LNCAP (cell line): Measurements from ENCODE around the gene FAM174B.

Experiments
- TF ChIP-seq, protein P1 (sequence below): fragments of 450-650 bp; IDR thresholded peaks from 2 replicates; pipeline ENCODE4 v1.5.1; 2017; ENCODE audit warnings: mild to moderate bottlenecking

FAM174B gene

DNA sequence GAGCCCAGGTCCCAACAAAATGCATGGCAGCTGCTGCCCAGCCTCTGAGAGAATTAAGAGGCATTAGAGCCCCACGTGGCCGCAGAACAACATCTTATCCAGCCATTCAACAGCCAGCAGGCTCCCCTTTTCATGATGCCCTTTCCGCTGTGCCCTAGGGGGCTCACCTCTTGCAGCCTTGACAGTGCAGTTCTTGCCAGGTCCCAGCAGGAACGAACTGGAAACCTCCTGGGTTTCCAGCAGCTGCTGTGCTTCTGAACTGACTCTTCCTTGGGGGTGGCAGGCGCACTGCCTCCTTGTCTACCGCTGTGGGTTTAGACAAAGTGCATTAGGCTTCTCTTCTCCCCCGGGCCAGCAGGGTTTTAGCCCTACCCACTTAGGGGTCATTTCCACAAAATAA, 85.2 kb downstream of the FAM174B start:
- TF ChIP-seq, protein P1, sequence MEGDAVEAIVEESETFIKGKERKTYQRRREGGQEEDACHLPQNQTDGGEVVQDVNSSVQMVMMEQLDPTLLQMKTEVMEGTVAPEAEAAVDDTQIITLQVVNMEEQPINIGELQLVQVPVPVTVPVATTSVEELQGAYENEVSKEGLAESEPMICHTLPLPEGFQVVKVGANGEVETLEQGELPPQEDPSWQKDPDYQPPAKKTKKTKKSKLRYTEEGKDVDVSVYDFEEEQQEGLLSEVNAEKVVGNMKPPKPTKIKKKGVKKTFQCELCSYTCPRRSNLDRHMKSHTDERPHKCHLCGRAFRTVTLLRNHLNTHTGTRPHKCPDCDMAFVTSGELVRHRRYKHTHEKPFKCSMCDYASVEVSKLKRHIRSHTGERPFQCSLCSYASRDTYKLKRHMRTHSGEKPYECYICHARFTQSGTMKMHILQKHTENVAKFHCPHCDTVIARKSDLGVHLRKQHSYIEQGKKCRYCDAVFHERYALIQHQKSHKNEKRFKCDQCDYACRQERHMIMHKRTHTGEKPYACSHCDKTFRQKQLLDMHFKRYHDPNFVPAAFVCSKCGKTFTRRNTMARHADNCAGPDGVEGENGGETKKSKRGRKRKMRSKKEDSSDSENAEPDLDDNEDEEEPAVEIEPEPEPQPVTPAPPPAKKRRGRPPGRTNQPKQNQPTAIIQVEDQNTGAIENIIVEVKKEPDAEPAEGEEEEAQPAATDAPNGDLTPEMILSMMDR = no peak

DNA sequence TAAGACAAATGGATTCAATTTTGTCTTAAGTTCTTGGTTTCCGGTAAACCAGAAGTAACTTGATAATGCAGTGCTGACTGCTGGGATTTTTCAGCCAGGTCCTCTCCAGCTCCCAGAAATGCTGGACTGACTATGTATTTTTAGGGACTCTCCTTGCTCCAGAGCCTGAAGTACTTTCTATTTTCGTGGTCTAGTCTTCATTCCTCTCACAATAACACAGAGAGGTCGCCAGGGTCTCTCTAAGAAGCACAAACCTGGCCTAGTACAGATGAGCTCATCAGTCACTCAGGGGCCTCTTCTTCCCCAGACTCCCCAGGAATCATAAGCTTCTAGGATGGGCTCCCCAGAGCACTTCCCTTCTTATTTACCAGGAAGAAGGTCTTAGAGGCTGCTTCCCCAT, 85.8 kb downstream of the FAM174B start:
- TF ChIP-seq, protein P1 = no peak
